SK-N-SH (cell line): ENCODE results near the gene SRCIN1.

Source experiments
- FOSL2 ChIP-seq: IDR thresholded peaks from 2 replicates; pipeline ENCODE4 v1.4.0; 2012; ENCODE audit warnings: low read depth, mild to moderate bottlenecking, moderate library complexity, borderline replicate concordance
- FOXM1 ChIP-seq: IDR thresholded peaks from 2 replicates; pipeline ENCODE4 v1.4.0; 2012; ENCODE audit warnings: low read depth, mild to moderate bottlenecking
- POLR2AphosphoS5 ChIP-seq: IDR thresholded peaks from 2 replicates; pipeline ENCODE4 v1.6.1; 2012; ENCODE audit warnings: low read depth, low read length
- RAD21 ChIP-seq: IDR thresholded peaks from 2 replicates; pipeline ENCODE4 v1.6.1; 2012; ENCODE audit warnings: mild to moderate bottlenecking, low read length
- USF2 ChIP-seq: fragments of 150-350 bp; IDR thresholded peaks from 2 replicates; pipeline ENCODE4 v1.6.1; 2017; ENCODE audit warnings: antibody characterized with exemption, low read length, low read depth, borderline replicate concordance
- TF ChIP-seq, protein P1 (sequence below): fragments of 200-600 bp; sonication (generic); IDR thresholded peaks from 2 replicates; pipeline ENCODE4 v1.6.1; 2017; ENCODE audit warnings: antibody characterized with exemption, mild to moderate bottlenecking, moderate library complexity

DNA sequence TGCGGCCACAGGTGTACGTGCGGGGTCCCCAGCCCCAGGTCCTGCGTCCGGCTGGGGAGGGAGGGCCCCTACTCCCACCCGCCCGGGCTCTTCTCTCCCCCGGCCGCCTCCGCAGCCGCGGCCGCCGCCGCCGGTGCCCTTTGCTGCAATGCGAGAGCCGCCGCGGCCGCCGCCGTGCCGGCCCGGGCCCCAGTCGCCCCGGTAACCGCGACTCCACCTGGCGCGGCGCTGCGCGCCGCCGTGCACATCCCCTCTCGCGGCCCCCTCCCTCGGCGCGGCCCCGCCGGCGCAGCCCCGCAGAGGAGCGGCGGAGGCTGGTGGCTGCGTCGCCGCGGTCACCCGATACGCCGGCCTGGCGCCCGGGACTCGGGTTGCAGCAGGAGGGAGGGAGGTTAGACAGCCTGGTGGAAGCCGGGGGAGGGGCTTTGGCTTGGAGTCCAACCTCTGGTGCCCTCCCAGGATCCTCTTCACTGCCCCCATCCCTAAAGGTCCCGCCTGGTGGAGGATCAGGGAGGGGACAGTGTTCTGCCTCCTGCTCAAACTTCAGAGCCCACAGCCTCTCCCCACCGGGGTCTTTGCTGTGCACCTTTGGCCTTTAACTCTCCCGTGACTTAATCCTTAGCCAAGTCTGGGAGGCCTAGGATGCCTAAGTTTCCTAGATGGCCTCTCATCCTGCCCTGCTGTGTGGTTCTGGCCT lies 32.9 kb downstream of the SRCIN1 start:
- TF ChIP-seq POLR2AphosphoS5 (no peak), FOSL2 (no peak), USF2 (no peak), RAD21 (no peak), FOXM1 (no peak)
- TF ChIP-seq, protein P1, sequence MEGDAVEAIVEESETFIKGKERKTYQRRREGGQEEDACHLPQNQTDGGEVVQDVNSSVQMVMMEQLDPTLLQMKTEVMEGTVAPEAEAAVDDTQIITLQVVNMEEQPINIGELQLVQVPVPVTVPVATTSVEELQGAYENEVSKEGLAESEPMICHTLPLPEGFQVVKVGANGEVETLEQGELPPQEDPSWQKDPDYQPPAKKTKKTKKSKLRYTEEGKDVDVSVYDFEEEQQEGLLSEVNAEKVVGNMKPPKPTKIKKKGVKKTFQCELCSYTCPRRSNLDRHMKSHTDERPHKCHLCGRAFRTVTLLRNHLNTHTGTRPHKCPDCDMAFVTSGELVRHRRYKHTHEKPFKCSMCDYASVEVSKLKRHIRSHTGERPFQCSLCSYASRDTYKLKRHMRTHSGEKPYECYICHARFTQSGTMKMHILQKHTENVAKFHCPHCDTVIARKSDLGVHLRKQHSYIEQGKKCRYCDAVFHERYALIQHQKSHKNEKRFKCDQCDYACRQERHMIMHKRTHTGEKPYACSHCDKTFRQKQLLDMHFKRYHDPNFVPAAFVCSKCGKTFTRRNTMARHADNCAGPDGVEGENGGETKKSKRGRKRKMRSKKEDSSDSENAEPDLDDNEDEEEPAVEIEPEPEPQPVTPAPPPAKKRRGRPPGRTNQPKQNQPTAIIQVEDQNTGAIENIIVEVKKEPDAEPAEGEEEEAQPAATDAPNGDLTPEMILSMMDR, result no peak
